ENCODE results near the gene SMIM35. TPM values are rescaled to one million over a fixed set of nuclear protein-coding genes. Genes with fewer than 3 reads are reported as not detected.

The SMIM35 gene
- total and polyA plus RNA-seq, 2 of the 4 experiments (the other 2 are of a cell fraction): not detected

DNA sequence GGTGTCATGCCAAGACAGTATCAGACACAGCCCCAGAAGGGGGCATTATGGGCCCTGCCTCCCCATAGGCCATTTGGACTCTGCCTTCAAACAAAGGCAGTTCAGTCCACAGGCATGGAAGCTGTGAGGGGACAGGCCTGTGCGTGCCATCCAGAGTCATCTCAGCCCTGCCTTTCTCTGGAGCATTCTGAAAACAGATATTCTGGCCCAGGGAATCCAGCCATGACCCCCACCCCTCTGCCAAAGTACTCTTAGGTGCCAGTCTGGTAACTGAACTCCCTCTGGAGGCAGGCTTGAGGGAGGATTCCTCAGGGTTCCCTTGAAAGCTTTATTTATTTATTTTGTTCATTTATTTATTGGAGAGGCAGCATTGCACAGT lies 85.9 kb downstream of the SMIM35 start:
- no peak for DNase-seq
- H4K5ac ChIP-seq (ENCODE audit: low read depth, low read length): no peak overlapping the region
- H4K8ac ChIP-seq (ENCODE audit: low read depth in 2 of 2, low read length in 2 of 2): no peak overlapping the region
- H3K27ac ChIP-seq (ENCODE audit: insufficient read depth, low read length): no peak overlapping the region
- POLR2A ChIA-PET (ENCODE audit: unreplicated experiment): no interaction called here
- no peak overlapping the region for H2BK15ac ChIP-seq (ENCODE audit: low read depth, low read length)
- H2BK120ac ChIP-seq (ENCODE audit: low read depth, low read length): no peak overlapping the region
- no peaks in the 10 kb centered on the region for H3K9me3 ChIP-seq (ENCODE audit: control insufficient read depth, insufficient read depth, low read length)
- no peak overlapping the region for H2AK5ac ChIP-seq (ENCODE audit: low read depth, low read length)
- no peak overlapping the region for H3K4ac ChIP-seq (ENCODE audit: low read depth, low read length)
- WGBS, 2 experiments (ENCODE audit: extremely low coverage in 2 of 2, insufficient read length in 1 of 2): no CpG with 5 or more reads among the region's 1 CpG
- H3K9ac ChIP-seq (ENCODE audit: low read depth, low read length): no peak overlapping the region
- H3K14ac ChIP-seq (replicated peaks; ENCODE audit: low read depth, low read length): no peak overlapping the region
- no peaks in the 10 kb centered on the region for H3K9me1 ChIP-seq (ENCODE audit: insufficient read depth, low read length)
- no peaks in the 10 kb centered on the region for H3K4me1 ChIP-seq (ENCODE audit: control insufficient read depth, insufficient read depth, low read length)
- no peak for ATAC-seq (ENCODE audit: low read depth)
- BruUV-seq (replicated peaks): no TSS peak
- in situ Hi-C loops (cut with MboI; ENCODE audit: low sequenced_read_pairs) (no loop called here), intact Hi-C loops (cut with micrococcal nuclease) (no loop called here), dilution Hi-C loops (cut with HindIII; ENCODE audit: low sequenced_read_pairs, unreplicated experiment) (no loop called here)
- H3K4me2 ChIP-seq (ENCODE audit: low read depth, low read length): no peak overlapping the region
- no peak for TF ChIP-seq FOS (IDR thresholded peaks at IDR 0.05; ENCODE audit: low read depth, low read length)
- no peak for TF ChIP-seq MAZ (IDR thresholded peaks at IDR 0.05; ENCODE audit: borderline replicate concordance, low read depth, low read length)
- no peak for TF ChIP-seq POLR2A (IDR thresholded peaks at IDR 0.05; ENCODE audit: low read depth, low read length)
- TF ChIP-seq, protein P1, sequence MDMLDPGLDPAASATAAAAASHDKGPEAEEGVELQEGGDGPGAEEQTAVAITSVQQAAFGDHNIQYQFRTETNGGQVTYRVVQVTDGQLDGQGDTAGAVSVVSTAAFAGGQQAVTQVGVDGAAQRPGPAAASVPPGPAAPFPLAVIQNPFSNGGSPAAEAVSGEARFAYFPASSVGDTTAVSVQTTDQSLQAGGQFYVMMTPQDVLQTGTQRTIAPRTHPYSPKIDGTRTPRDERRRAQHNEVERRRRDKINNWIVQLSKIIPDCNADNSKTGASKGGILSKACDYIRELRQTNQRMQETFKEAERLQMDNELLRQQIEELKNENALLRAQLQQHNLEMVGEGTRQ (IDR thresholded peaks at IDR 0.05; ENCODE audit: low read depth, low read length): no peak
- no peak for TF ChIP-seq MXI1 (IDR thresholded peaks at IDR 0.05; ENCODE audit: borderline replicate concordance, low read depth, low read length)
- TF ChIP-seq SMC3 (IDR thresholded peaks at IDR 0.05; ENCODE audit: low read depth, low read length): no peak
- TF ChIP-seq RCOR1 (IDR thresholded peaks at IDR 0.05; ENCODE audit: insufficient replicate concordance, low read length): no peak
- TF ChIP-seq BHLHE40 (IDR thresholded peaks at IDR 0.05; ENCODE audit: low read depth, low read length): no peak
- TF ChIP-seq, protein P2, sequence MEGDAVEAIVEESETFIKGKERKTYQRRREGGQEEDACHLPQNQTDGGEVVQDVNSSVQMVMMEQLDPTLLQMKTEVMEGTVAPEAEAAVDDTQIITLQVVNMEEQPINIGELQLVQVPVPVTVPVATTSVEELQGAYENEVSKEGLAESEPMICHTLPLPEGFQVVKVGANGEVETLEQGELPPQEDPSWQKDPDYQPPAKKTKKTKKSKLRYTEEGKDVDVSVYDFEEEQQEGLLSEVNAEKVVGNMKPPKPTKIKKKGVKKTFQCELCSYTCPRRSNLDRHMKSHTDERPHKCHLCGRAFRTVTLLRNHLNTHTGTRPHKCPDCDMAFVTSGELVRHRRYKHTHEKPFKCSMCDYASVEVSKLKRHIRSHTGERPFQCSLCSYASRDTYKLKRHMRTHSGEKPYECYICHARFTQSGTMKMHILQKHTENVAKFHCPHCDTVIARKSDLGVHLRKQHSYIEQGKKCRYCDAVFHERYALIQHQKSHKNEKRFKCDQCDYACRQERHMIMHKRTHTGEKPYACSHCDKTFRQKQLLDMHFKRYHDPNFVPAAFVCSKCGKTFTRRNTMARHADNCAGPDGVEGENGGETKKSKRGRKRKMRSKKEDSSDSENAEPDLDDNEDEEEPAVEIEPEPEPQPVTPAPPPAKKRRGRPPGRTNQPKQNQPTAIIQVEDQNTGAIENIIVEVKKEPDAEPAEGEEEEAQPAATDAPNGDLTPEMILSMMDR (conservative IDR thresholded peaks at IDR 0.05; ENCODE audit: low read depth, low read length): no peak
- TF ChIP-seq CHD1 (IDR thresholded peaks at IDR 0.05; ENCODE audit: low read depth, low read length): no peak
- no peak for TF ChIP-seq MAFK (IDR thresholded peaks at IDR 0.05; ENCODE audit: low read depth, low read length)
- TF ChIP-seq, protein P3, sequence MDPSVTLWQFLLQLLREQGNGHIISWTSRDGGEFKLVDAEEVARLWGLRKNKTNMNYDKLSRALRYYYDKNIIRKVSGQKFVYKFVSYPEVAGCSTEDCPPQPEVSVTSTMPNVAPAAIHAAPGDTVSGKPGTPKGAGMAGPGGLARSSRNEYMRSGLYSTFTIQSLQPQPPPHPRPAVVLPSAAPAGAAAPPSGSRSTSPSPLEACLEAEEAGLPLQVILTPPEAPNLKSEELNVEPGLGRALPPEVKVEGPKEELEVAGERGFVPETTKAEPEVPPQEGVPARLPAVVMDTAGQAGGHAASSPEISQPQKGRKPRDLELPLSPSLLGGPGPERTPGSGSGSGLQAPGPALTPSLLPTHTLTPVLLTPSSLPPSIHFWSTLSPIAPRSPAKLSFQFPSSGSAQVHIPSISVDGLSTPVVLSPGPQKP (IDR thresholded peaks at IDR 0.05; ENCODE audit: borderline replicate concordance, low read depth, low read length): no peak
- no peak for TF ChIP-seq RFX5 (IDR thresholded peaks at IDR 0.05; ENCODE audit: low read depth, low read length)
- no peak for TF ChIP-seq RAD21 (IDR thresholded peaks at IDR 0.05; ENCODE audit: low read length)
- H3K36me3 ChIP-seq (ENCODE audit: control insufficient read depth, insufficient read depth, low read length): no peaks in the 10 kb centered on the region
- no peak overlapping the region for H3K18ac ChIP-seq (ENCODE audit: low read depth, low read length)
- H4K20me1 ChIP-seq (ENCODE audit: insufficient read depth, low read length): no peaks in the 10 kb centered on the region
- no peak overlapping the region for H4K91ac ChIP-seq (ENCODE audit: insufficient read depth, low read depth, low read length)
- CTCF ChIA-PET: interaction anchor here (0.9 kb wide), 1 partner anchor 193 kb away, joined by 3 read pairs; no protein-coding TSS in a partner anchor
- H2AK9ac ChIP-seq (replicated peaks; ENCODE audit: low read depth, low read length, poor library complexity): no peak overlapping the region
- H3K56ac ChIP-seq (ENCODE audit: extremely low read depth, insufficient read depth, low read length): no peak overlapping the region
- no peak overlapping the region for H2BK5ac ChIP-seq (ENCODE audit: low read depth, low read length, poor library complexity, severe bottlenecking)
- no peaks in the 10 kb centered on the region for H3K27me3 ChIP-seq (ENCODE audit: control insufficient read depth, insufficient read depth, low read length)
- no peak overlapping the region for H2AFZ ChIP-seq (replicated peaks; ENCODE audit: low read length, poor library complexity)
- H3K4me3 ChIP-seq (ENCODE audit: insufficient read depth, low read depth, low read length): no peak overlapping the region
- no peak overlapping the region for H3K23ac ChIP-seq (ENCODE audit: low read depth, low read length)
- no peak overlapping the region for H2BK20ac ChIP-seq (ENCODE audit: low read depth, low read length)
- H3K79me1 ChIP-seq (ENCODE audit: low read depth in 1 of 2, low read length in 2 of 2): no peaks in the 10 kb centered on the region
